Putamen (tissue), 1 donor: ENCODE data around the gene TIGD3.
"Not testable (repeated sequence)": the region's sequence is repeated elsewhere in the genome, so short reads cannot be mapped to it uniquely, and the experiment has no call there.

Experiments
- DNase-seq: peaks from one replicate; pipeline ENCODE4 v3.0.0-alpha.2; 2016; ENCODE audit warnings: low spot score

TIGD3 gene

GRCh38 chr11:65325435-65325834 is 29.1 kb upstream of the TIGD3 start:
- DNase-seq, result no peak

DNA sequence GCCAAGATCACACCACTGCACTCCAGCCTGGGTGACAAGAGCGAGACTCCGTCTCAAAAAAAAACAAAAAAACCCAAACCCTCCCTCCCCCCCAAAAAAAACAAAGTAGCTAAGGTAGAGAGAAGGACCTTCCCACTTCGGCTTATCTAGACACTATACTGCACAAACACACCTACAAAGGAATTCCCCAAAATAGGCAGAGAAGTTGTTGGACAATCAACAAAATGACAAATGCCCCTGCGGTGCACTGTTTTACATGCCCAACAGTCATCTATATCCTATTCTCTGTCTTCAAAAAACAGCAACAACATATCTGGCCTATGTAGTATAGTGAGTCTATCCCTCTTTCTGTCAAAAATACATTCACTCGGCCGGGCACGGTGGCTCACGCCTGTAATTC is 27.5 kb upstream of the TIGD3 start:
- DNase-seq, result no peak

DNA sequence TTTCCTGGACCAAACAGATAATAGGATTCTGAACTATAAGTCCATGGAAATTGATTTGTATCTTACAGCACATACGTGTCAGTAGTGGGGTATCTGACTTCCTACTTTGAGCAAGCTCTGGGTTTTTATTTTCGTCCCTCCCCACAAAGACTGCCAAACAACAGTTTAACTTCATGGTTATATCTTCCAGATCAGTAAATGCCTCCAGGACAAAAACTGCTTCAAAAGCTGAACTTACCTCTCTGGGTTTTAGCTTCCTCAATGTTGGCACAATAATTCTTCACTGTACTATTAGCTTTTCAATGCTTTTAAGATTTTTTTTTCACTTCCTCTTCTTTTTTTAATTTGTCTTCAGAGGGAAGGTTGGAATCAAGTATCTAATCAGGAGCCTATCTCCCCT is 25.1 kb upstream of the TIGD3 start:
- DNase-seq, result no peak

DNA sequence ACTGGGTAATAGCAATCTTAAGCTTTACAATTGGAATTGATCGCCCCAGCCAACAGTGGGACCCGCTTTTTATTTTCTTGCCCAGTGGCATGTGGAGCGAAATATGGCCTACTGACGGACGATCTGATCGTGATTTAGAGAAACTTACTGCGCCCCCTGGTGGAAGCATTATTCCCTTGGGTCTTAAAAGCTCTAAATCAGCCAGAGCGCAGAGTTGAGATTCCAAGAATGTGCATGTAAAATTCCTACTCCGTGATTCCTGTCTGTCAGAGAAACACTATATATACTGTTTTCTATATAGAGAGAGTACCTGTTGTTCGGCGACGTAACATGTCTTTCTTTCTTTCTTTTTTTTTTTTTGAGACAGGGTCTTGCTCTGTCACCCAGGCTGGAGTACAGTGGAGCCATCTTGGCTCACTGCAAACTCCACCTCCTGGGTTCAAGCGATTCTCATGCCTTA is 24.6 kb upstream of the TIGD3 start:
- DNase-seq, result peak; percentile 88

DNA sequence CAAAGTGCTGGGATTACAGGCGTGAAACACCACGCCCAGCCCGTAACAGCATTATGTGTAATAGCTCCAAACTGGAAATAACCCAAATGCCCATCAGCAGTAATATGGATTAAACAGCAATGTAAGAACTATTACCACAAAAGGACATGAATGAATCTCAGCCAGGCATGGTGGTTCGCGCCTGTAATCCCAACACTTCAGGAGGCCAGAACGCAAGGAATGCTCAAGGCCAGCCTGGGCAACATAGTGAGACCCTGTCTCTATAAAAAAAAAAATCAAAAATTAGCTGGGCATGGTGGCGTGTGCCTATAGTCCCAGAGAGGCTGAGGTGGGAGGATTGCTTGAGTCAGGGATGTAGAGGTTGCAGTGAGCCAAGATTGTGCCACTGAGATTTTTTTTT is 24.0 kb upstream of the TIGD3 start:
- DNase-seq, result no peak

GRCh38 chr11:65332591-65332990 is 22.0 kb upstream of the TIGD3 start:
- not testable (repeated sequence) for DNase-seq

GRCh38 chr11:65334696-65335295 is 19.8 kb upstream of the TIGD3 start:
- no peak for DNase-seq

DNA sequence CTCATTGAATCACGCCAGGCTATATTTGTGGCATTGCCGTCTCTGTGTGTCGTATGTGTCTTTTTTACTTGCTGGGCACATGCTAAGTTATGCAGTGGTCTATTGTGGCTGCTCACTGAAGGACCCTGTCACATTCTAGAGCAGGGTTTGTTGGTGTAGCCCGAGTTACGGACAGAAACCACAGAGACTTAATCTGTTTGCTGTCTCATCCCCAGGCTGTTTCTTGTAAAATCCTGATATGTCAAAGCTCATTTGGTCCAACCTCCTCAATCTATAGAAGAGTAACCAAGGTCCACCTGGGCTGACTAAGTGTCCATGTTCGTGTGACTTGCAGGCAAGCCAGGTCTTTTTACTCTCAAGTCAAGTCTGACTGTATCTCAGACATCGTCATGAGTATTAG is 15.9 kb upstream of the TIGD3 start:
- DNase-seq, result no peak

- no peak for DNase-seq
Observed at GRCh38 chr11:65340226-65340625, 14.3 kb upstream of the TIGD3 start.

GRCh38 chr11:65341856-65342255 is 12.7 kb upstream of the TIGD3 start:
- no peak for DNase-seq

DNA sequence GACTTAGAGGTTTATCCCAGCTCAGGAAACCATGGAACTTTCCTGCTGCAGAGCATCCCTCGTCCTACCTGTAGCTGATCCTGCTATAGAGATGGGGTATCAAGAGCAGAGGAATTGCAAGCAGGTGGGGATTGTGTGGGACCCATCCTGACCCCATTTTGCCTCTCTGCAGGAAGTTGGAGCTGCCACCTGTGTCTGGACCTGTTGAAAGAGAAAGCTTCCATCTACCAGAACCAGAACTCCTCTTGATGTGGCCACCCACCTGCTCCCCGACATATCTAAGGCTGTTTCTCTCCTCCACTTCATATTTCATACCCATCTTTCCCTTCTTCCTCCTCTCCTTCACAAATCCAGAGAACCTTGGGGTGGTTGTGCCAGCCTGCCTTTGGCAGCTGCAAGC is 3.0 kb upstream of the TIGD3 start:
- no peak for DNase-seq

- DNase-seq, result no peak
Observed at GRCh38 chr11:65352783-65353182, 1.8 kb upstream of the TIGD3 start.

DNA sequence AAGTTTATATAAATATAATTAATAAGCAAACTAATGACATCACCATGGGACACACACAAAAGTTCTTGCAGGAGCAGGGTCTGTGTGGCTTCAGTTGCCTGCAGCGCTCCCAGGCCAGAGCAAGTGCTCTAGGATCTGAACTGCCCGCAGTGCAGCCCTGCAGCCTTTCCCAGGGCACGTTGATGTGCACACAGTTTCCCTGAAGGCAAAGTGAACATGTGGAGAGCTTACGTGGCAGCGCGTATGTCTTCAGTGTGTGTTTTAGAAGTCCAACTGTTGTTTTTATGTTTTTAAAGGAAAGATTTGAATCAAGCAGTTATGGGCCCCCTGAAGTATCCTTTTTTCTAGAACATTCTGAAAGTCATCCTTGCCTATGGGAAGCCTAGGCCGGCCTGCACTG is 1.2 kb upstream of the TIGD3 start:
- DNase-seq, result no peak

DNA sequence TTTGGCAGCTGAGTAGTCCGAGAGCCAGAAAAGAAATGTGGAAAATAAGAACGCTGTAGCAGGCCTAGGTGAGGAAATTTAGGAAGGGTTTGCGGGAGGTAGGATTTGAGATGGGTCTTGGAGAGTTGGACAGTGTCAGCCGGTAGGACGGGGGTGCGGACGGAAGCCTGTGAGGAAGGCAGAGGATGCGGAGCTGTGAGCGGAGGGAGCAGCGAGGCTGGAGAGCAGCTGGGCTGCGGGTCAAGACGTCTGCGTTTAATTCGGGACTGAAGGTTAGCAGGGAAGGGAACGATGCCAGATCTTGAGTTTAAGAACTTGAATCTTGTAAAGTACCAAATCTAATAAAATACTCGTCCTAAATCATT is 669 bp upstream of the TIGD3 start:
- no peak for DNase-seq

- no peak for DNase-seq
Observed at GRCh38 chr11:65355013-65355775, 643 bp downstream of the TIGD3 start.

DNA sequence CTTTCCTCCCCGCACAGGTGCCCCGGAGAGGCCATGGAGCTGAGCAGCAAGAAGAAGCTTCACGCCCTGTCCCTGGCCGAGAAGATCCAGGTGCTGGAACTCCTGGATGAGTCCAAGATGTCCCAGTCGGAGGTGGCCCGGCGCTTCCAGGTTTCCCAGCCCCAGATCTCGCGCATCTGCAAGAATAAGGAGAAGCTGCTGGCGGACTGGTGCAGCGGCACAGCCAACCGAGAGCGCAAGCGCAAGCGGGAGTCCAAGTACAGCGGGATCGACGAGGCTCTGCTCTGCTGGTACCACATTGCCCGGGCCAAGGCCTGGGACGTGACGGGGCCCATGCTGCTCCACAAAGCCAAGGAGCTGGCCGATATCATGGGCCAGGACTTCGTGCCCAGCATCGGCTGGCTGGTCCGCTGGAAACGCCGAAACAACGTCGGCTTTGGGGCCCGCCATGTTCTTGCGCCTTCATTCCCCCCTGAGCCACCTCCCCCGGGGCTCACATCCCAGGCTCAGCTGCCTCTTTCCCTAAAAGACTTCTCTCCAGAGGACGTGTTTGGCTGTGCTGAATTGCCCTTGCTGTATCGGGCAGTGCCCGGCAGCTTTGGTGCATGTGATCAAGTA is 1.3 kb downstream of the TIGD3 start:
- DNase-seq, result no peak

DNA sequence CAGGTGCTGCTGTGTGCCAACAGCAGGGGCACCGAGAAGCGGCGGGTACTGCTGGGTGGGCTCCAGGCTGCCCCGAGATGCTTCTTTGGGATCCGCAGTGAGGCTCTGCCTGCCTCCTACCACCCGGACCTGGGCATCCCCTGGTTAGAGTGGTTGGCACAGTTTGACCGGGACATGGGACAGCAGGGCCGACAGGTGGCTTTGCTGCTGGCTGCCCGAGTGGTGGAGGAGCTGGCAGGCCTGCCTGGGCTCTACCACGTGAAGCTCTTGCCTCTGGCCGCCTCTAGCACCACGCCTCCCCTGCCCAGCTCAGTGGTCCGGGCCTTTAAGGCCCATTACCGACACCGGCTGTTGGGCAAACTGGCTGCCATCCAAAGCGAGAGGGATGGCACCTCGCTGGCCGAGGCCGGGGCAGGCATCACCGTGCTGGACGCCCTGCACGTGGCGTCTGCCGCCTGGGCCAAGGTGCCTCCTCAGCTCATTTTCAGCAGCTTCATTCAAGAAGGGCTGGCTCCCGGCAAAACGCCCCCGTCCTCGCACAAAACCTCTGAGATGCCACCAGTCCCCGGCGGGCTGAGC is 1.9 kb downstream of the TIGD3 start:
- no peak for DNase-seq

DNA sequence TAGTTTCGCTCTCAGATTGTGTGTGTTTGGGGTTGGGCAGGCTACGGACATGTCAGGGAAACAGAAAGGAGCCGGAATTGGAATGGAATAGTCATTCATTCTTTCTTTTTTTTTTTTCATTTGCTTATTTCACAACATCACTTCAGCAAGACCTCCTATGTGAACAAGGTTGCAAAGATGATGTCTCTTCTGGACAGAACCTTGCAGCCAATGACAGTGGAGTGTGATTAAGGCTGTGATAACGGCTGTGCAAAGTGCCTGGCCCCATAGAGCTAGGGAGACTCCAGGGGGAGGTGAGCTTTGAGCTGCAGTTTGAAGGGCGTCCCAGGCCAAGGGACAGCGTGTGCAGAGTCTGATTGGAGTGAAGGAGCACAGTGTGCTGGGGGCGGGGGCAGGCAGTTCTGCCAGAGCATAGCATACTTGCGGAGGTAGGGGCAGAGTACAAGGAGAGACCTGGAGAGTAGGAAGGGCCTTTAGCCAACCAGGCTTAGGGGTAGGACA is 3.4 kb downstream of the TIGD3 start:
- DNase-seq, result no peak

DNA sequence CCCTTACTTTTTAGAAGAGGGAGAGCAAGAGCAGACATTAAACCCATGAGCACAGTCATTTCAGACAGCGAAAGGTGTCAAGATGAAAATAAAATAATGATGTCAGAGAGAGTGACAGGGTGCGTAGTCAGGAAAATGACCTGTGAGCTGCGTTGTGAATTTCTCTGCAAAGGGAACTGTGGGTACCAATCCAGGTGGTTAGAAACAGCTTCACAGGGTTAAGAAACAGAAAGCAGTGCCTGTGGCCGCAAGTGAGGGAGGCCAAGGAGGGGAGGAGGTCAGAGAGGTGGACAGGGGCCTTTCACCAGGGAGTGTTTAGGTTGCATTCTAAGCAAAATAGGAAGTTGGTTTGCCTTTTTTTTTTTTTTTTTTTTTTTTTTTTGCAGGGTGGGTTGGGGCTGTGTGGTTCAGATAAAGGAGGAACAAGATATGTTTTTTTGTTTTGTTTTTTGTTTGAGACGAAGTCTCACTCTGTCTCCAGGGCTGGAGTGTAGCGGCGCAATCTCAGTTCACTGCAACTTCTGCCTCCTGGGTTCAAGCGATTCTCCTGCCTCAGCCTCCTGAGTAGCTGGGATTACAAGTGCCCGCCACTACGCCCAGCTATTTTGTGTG is 7.9 kb downstream of the TIGD3 start:
- no peak for DNase-seq

DNA sequence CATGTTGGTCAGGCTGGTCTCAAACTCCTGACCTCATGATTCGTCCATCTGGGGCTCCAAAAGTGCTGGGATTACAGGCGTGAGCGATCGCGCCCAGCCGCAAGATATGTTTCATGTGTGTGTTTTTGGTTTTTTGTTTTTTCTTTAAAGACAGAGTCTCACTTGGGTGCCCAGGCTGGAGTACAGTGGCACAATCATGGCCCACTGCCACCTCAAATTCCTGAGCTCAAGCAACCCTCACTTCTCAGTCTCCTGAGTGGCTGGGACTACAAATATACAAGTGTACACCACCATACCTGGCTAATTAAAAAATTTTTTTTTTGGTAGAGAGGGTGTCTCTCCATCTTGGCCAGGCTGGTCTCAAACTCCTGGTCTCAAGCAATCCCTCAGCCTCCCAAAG is 8.4 kb downstream of the TIGD3 start:
- no peak for DNase-seq

GRCh38 chr11:65363770-65364169 is 9.2 kb downstream of the TIGD3 start:
- no peak for DNase-seq

GRCh38 chr11:65366340-65366773 is 11.8 kb downstream of the TIGD3 start:
- DNase-seq, result peak; percentile 67
